ENCODE results near the gene CPNE2.
"Not testable (repeated sequence)": the region's sequence is repeated elsewhere in the genome, so short reads cannot be mapped to it uniquely, and the experiment has no call there.

CPNE2 gene

GRCh38 chr16:57098188-57098841 is 5.9 kb downstream of the CPNE2 start:
- DNase-seq (ENCODE audit: low spot score), result no peak

GRCh38 chr16:57099965-57100364 is 7.6 kb downstream of the CPNE2 start:
- not testable (repeated sequence) for DNase-seq (ENCODE audit: low spot score)

- DNase-seq (ENCODE audit: low spot score), result no peak
Observed at GRCh38 chr16:57100445-57100844, 8.1 kb downstream of the CPNE2 start.

- DNase-seq (ENCODE audit: low spot score), result no peak
Observed at GRCh38 chr16:57102888-57103851, 10.8 kb downstream of the CPNE2 start.

GRCh38 chr16:57104706-57105105 is 12.3 kb downstream of the CPNE2 start:
- no peak for DNase-seq (ENCODE audit: low spot score)

- no peak for DNase-seq (ENCODE audit: low spot score)
Observed at GRCh38 chr16:57105184-57105583, 12.8 kb downstream of the CPNE2 start.

GRCh38 chr16:57106767-57107166 is 14.4 kb downstream of the CPNE2 start:
- DNase-seq (ENCODE audit: low spot score), result no peak

GRCh38 chr16:57107321-57107922 is 15.0 kb downstream of the CPNE2 start:
- no peak for DNase-seq (ENCODE audit: low spot score)

GRCh38 chr16:57108432-57108831 is 16.0 kb downstream of the CPNE2 start:
- no peak for DNase-seq (ENCODE audit: low spot score)

GRCh38 chr16:57109259-57110105 is 17.1 kb downstream of the CPNE2 start:
- not testable (repeated sequence) for DNase-seq (ENCODE audit: low spot score)

GRCh38 chr16:57110937-57111336 is 18.6 kb downstream of the CPNE2 start:
- no peak for DNase-seq (ENCODE audit: low spot score)

GRCh38 chr16:57111420-57111819 is 19.0 kb downstream of the CPNE2 start:
- DNase-seq (ENCODE audit: low spot score), result no peak

GRCh38 chr16:57112403-57113041 is 20.1 kb downstream of the CPNE2 start:
- DNase-seq (ENCODE audit: low spot score), result no peak

- DNase-seq (ENCODE audit: low spot score), result no peak
Observed at GRCh38 chr16:57113042-57113453, 20.7 kb downstream of the CPNE2 start.

GRCh38 chr16:57113664-57114063 is 21.3 kb downstream of the CPNE2 start:
- no peak for DNase-seq (ENCODE audit: low spot score)

GRCh38 chr16:57115168-57115513 is 22.8 kb downstream of the CPNE2 start:
- DNase-seq (ENCODE audit: low spot score), result no peak

- no peak for DNase-seq (ENCODE audit: low spot score)
Observed at GRCh38 chr16:57115514-57116182, 23.3 kb downstream of the CPNE2 start.

- DNase-seq (ENCODE audit: low spot score), result no peak
Observed at GRCh38 chr16:57118461-57119084, 26.2 kb downstream of the CPNE2 start.

GRCh38 chr16:57123216-57123973 is 31.0 kb downstream of the CPNE2 start:
- DNase-seq (ENCODE audit: low spot score), result no peak
